GM19452 (cell line): ENCODE measurements around the gene SIGLEC14.

Source experiments
- ATAC-seq: cut with Tn5 transposase; IDR thresholded peaks from one replicate; pipeline ENCODE4 v1.9.1; 2021; ENCODE audit not compliant: unreplicated experiment

Gene SIGLEC14, protein sequence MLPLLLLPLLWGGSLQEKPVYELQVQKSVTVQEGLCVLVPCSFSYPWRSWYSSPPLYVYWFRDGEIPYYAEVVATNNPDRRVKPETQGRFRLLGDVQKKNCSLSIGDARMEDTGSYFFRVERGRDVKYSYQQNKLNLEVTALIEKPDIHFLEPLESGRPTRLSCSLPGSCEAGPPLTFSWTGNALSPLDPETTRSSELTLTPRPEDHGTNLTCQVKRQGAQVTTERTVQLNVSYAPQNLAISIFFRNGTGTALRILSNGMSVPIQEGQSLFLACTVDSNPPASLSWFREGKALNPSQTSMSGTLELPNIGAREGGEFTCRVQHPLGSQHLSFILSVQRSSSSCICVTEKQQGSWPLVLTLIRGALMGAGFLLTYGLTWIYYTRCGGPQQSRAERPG

DNA sequence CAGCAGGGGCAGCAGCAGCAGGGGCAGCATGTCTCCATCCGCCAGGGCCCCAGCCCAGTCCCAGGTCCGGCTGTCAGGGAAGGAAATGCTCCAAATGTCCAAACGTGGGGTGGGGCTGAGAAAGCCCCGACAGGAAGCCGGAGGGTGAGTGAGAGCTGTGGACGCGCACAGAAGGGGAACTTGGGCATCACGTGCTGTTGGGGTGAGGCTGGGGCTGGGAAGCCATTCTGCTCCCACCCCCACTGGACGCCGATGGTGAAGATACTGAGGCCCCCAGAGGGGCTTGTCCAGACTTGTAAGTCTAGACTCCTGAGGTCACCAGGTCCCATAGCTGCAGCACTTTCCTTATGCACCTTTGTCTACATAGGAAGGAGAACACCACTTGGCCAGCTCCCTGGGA lies at the start of gene SIGLEC14:
Gene SIGLEC14 (minus strand): TSS at position 96 of the 400 bp plus-strand sequence. CDS start 66 bp downstream, at position 30.
- peak; percentile 53 for ATAC-seq

DNA sequence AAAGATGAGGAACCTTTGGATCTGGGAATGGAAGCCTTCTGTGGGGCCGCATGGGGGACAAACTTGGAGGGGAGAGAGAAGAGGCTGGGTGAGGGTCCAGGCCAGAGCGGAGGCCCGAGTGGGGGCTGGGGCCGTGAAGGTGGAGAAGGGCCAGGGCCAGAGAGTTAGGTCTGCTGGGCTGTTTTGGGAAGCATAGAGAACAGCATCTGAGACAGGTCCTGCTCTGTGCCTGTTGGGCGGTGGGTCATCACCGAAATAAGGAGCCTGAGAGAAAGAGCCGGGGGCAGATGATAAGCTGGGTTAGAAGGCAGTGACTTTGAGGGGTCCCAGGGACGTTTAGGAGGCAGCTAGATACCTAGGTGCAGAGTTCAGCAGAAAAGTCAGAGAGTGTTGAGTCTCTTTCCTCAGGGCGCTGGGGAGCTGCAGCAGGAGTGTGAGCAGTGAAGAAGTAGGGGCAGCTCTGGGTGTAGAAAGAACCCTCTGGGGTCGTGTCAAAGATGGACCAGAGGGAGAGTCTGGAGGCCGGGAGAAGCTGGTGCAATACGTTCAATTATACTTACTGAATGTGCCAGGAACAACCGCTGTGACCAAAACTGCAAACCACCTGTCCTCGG lies 49.2 kb upstream of the SIGLEC14 start:
- ATAC-seq, result no peak

DNA sequence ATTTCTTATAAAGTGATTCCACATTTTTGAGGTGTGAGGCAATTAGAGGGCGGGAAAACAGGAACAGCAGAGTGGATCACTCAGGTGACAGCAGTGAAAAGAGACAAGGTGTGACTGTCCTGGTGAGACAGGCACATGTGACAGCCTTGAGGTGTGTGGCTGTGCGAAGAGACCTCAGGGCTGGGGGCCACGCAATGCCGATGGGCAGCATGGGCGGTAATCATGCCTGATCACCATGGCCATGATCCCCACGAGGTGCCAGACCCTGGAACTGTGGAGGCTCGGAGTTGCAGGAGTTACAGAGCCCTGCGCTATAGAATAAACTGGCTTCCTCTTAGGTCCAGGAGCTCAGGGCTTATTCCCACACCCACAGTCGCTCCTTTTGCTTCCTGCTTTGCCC lies 48.5 kb upstream of the SIGLEC14 start:
- no peak for ATAC-seq

DNA sequence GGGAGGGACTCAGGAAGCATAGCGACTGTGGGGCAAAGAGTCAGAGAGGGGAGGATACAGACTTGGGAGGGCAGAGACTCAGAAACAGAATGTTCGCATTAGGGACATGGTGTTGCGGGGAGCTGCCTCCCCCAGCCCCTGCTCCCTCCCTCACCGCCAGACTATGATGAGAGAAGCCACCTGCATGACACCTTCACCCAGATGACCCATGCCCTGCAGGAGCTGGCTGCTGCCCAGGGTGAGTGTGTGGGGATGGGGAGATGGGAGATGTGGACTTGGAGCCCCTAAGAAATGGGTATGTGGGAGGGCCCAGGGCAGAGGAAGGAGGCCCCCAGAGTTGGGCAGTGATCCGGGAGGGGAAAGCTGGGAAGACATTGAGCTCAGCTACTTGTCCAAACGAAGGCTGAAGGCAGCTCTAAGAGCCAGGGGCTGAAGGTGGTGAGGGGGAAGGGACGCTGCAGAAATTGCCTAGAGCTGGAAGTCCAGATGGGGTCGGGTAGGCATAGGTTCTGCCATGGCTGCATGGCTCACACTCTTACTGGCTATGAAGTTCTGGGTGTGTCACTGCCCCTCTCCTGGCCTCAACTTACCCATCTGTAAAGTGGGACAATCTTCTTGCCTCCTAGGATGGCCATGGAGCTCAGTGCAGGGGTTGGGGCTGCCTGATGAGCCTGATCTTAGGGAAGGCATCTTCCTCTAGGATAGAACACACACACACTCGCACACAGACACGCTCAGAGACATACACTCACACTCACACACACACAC lies 47.9 kb upstream of the SIGLEC14 start:
- ATAC-seq, result no peak

DNA sequence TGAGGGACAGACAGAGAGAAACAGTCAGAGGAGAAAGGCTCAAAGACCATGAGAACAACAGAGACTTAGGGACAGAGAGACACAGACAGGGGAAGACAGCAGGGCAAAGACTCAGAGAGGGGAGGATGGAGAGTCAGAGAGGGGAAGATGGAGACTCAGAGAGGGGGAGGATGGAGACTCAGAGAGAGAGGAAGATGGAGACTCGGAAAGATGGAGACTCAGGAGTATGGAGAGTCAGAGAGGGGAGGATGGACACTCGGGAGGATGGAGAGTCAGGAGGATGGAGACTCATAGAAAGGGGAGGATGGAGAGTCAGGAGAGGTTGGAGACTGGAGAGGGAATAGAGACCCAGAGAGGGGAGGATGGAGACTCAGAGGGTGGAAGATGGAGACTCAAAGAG lies 47.2 kb upstream of the SIGLEC14 start:
- no peak for ATAC-seq

DNA sequence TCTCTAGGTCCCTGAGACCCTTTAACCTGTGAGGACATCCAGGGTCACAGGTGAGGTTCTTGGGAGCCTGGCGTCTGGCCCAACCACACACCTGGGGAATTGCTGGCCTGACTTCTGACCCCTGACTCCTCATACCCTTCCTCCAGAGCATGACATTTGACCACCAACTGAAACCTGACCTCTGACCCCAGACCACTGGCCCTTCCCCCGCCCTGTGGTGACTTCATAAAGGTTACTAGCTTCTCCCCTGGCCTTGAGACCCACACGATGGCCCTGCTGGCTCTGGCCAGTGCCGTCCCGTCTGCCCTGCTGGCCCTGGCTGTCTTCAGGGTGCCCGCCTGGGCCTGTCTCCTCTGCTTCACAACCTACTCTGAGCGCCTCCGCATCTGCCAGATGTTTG lies 46.6 kb upstream of the SIGLEC14 start, which contains the start of gene SPACA6:
Gene SPACA6 (plus strand): TSS at position 71 of the 400 bp plus-strand sequence. CDS start 197 bp downstream, at position 268.
- no peak for ATAC-seq

DNA sequence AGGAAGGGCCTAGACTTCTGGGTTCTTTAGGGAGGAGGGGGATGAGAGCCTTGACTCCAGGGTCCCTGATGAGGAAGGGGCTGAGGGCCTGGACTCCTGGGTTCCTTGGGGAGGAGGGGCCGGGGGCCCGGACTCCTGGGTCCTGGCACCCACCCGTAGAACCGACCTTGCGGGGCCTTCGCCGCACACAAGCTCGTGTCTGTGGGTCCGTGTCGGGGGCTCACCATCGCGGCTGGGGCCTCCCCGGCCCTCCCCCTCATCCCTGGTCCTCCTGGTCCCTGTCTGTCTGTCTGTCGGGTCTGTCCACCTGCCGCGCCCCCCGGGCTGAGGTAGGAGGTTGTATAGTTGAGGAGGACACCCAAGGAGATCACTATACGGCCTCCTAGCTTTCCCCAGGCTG lies 45.8 kb upstream of the SIGLEC14 start:
- ATAC-seq, result no peak

DNA sequence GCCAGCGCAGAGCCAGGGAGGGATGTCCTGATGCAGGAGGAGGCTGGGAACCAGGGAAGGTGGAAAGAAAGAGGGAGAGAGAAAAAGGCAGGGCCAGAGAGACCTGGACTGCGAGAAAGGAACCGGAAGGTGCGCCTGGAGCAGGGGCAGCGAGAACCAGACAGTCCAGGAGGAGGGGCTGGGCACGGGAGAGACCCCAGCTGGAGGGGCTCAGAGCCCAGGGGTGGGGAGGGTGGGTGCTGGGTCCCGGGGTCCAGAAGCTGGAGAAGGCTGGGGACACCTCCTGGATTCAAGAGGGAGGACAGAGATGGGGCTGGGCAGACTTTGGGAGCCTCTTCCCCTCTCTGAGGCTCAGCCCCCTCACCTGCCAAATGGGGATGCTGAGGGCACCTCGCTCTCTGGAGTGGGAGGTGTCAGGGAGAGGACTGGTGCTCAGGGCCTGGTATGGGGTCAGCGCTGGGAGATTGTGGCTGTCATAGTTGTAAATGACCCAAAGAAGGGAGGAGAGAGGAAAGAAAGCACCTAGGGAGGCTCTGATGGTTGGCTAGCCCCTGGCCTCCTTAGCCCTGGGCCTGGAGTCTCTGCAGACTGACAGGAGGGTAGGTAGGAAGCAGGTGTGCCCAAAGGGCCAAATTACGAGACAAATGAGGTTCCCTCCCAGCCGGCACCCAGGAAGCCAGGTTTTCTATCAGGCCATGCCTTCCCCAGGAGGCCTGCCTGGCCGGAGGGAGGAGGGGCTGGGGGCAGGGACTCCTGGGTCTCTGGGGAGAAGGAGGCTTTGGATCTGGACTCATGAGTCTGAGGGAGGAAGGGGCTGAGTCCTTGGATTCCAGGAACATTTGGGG lies 45.2 kb upstream of the SIGLEC14 start:
- no peak for ATAC-seq

DNA sequence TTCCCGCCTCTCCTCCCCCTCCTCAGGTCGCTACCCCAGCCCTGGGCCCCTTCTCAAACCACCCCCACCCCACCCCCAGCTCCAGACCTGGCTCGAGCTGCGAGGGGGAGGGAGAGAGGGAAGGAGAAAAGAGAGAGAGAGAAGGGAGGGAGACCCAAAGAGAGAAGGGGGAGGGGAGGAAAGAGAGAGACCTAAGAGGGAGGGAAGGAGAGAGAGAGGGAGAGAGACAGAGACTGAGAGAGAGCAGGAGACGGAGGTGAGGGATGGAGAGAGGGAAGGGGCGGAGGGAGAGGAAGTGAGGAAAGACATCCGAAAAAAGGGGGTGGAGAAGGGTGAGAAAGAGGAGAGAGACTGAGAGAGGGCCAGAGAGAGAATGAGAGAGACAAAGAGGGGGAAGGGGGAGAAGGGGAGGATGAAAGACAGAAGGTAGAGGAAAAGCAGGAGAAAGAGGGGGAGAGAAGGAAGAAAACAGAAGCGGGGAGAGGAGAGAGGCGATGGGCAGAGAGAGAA lies 44.5 kb upstream of the SIGLEC14 start:
- no peak for ATAC-seq

DNA sequence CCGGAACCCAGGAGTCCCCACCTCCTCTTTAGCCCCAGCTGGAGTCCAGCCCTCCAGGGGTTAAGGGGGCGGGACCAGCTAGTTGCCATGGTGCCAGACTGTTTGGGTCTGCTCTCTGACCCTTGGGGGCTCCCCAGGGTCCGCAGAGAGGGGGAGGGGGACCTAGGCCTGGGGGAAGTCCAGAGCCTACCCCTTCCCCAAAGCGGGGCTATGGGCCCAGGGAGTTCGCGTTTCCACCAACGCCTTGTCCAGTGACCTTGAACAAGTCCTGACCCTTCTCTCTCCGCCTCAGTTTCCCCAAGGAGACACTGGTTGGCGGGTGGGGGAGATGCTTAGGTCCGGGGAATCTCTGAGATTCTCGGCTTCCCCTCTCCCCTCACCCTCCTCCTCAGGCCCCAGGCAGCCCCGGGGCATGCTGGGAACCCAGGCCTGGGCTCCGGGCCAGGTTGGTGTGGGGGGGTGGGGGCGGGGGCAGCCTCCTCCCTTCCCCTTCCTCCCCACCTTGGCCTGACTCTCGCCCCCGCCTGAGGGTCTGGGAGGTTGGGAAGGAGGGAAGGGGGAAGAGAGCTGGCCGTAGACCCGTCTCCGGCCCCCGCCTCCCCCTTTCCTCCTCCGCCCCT lies 43.9 kb upstream of the SIGLEC14 start:
- no peak for ATAC-seq

DNA sequence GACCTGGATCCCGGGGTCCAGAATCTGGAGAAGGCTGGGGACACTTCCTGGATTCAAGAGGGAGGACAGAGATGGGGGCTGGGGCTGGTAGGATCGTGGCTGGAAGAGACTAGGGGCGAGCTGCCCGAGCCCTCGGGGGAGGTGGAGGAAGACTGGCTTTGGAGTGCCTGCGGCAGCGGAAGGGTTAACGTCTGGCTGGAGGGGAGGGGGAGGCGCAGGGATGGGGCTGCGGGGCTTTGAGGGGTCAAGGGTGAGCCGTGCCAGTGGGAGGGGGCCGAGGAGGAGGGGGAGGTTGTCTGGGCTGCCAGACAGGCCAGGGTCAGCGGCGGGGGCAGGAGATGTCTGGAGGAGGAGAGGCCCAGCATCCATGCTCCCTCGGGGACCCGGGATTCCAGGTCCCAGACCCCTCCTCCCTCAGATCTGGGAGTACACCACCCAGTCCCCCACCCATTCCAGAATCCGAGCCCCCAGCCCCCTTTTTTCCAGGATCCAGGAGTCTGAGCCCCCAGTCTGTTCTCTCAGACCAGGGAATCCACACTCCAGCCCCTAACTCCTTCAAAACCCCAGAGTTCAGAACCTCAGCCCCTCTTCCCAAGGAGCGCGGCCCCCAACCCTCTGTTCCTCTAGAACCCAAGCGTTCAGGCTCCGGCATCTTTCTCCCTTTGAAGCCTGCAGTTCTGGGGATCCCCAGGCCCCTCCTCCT lies 43.3 kb upstream of the SIGLEC14 start:
- no peak for ATAC-seq

DNA sequence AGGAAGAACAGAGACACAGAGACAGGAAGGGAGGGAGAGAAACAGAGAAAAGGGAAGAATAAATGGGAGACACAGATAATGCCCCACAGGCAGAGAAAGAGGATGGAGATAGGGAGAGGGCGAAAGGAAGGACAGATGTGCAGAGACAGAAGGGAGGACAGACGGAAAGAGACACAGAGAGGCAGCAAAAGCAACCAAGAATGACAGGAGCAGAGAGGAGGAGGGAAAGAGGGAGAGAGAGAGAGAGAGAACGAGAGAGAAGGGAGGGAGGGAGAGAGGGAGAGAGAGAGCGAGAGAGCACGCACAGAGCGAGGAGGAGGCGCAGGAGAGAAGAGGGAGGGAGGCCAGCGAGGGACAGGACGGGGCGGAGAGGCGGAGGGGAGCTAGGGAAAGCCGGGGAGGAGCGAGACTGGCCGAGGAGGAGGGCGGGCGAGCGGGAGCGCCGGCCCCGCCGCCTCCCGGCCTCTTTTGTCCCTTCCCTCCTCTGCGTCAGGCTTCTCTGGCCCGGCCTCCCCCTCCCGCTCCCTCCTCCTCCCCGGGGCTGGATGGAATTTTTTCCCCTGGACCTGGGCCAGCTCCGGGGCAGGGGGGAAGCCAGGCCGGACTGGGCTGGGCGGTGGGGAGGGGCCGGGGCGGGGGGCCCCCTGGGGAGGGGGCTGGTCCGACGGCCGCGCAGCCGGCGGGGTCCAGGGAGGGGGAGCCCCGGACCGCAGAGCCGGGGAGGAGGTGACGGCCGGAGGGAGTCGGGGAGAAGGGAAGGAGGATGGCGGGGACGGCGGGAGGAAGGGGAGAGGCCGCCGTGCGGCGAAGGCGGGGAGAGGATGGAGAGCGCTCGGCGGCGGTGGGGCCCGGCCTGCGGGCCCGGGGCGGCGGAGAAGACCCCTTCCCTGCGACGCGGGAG lies 42.3 kb upstream of the SIGLEC14 start:
- ATAC-seq, result no peak

DNA sequence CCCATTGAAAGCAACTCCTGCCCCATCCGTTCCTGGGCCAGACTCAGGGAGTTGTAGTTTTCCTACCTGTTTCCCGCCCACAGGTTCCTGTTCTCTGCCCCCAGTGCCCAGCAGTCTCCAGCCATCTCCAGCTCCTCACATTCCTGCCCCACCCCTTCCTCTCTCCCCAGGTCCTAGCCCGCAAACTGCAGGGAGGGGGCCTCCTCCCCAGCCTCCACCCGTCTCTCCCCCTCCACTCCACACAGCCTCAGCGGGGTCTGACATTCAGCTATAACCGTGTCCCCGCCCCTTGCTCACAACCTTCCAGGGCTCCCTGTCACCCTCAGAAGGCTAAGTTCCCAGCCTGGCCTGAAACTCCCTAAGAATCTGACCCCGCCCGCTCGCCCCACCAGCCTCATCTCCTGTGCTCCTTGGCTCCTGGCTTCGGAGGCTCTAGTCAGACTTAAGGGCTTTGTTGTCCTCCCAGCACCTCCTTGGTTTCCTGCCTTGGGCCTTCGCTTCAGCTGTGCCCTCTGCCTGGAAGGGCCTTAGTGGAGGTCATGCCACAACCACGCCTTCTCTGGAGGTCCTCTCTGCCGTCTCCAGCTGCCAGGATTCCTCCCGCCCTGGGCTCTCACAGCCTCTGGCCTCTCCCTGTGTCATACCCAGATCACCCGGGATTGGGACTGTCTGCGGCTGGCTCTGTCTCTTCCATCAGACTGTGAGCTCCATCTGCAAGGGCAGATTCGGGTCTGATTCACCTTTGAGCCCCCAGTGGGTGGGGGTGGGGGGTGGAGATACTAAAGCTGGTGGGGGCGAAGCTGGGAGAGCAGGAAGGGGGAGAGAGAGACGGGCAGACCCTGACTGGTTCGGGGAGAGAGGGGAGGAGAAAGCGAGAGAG lies 41.4 kb upstream of the SIGLEC14 start:
- ATAC-seq, result no peak

DNA sequence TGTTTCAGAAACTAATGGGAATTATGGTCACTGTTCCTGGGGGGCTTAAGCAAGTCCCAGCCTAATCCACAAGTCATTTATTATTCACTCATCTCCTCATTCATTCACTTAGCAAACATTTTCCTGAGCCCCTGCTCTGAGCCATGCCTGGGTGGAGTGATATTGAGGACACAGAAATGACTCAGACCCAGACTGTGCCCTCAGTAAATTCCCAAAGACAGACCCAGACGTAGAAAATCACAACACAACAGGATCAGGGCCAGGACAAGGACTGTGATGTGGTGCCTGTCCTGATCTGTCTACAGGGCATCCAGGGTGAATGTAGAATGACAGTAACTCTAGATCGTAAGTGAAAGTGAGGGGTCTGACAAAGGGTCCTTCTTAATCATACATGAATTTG lies 39.5 kb upstream of the SIGLEC14 start:
- no peak for ATAC-seq

DNA sequence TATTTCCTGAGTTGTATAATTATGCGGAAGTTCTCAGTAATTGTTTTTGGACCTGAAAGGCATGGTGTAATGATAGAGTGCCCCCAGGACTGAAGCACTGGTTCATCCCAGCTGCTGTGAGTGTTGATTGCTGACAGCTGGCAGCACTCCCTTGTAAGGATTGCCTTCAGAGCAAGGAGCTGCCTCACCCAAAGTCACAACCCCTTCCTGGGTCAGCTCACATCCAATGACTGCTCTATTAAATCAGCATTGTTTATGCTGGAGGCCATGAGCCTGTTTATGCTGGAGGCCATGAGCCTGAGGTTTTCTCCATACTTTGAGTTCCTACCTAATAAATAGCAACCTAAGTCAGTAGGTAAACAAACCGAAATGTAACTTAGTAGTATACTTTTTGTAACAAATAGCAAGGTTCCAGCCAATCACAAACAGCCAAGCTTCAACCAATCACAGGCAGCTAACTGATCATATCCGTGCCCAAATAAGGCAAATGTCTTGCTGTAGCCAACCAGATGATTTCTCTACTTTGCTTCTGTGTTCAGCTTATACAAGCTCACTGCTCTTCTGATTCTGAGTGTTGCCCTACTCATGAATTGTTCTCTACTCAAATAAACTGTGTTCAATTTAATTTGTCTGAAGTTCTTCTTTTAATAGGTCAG lies 34.8 kb upstream of the SIGLEC14 start:
- ATAC-seq, result no peak

DNA sequence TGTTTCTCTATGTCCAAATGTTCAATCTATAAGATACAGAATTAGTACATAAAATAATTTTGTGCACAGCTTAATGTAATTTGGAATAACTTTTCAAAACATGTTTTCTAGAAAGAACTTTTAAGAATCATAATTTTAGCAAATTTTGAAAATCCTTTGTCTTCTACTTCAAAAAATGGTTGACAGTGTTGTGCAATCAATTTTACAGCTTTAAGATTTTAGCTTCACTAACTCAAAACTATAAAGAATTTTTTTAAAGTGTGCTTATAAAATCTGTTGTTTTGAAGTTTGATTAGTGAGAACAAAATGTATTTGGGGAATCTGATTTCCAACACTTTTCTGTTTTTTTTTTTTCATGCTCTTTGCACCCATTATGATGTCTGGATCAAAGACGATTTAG lies 33.8 kb upstream of the SIGLEC14 start:
- ATAC-seq, result no peak

DNA sequence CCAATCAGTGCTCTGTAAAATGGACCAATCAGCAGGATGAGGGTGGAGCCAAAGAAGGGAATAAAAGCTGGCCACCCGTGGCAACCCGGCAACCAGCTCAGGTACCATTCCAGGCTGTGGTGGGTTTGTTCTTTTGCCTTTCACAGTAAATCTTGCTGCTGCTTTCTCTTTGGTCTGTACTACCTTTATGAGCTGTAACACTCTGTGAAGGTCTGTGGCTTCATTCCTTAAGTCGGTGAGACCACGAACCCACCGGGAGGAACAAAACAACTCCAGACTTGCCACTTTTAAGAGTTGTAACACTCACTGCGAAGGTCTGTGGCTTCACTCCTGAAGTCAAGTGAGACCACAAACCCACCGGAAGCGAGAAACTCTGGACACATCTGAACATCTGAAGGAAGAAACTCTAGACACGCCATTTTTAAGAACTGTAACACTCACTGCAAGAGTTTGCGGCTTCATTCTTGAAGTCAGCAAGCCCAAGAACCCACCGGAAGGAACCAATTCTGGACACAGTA lies 30.0 kb upstream of the SIGLEC14 start:
- no peak for ATAC-seq
